ENCODE measurements around the gene FBXL4.

GRCh38 chr6:98977671-98978292, 30.0 kb upstream of the FBXL4 start:
- TF ChIP-seq CTCF (IDR thresholded peaks at IDR 0.05) = no peak
- no peak for TF ChIP-seq POLR2A (IDR thresholded peaks at IDR 0.05)

All from esophagus squamous epithelium (tissue), 4 donors.